DOHH2 (cell line): ENCODE results near the gene LRRC42.

Source experiments
- EZH2phosphoT487 ChIP-seq: fragments of 200-600 bp; sonication (generic); IDR thresholded peaks from 2 replicates; pipeline ENCODE4 v1.6.1; 2017; ENCODE audit warnings: borderline replicate concordance, mild to moderate bottlenecking, antibody characterized with exemption, low read length, moderate library complexity, mixed read lengths
- TF ChIP-seq, protein P1 (sequence below): fragments of 200-600 bp; sonication (generic); IDR thresholded peaks from one replicate; pipeline ENCODE4 v1.5.1; 2014; ENCODE audit warnings: antibody characterized with exemption, mild to moderate bottlenecking, low read depth, low read length; ENCODE audit not compliant: poor library complexity, severe bottlenecking

DNA sequence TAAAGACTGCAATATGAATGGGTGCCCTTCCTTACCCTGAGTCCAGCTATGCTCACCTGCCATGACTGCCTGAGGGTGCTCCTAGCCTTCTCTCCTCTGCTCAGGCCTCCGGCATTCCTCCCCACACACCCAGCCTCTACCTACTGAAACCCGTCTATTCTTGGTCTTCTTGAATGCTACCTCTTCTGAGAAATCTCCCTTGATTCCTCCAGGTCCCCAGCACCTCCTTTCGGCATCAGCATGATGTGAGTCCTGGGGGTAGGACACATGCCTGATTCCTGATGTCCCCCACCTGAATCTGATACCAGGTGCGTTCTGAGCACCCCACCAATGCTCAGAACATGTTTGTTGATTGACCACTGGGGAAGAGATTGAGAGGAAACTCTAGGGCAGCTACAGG lies 63.3 kb downstream of the LRRC42 start:
- TF ChIP-seq, protein P1, sequence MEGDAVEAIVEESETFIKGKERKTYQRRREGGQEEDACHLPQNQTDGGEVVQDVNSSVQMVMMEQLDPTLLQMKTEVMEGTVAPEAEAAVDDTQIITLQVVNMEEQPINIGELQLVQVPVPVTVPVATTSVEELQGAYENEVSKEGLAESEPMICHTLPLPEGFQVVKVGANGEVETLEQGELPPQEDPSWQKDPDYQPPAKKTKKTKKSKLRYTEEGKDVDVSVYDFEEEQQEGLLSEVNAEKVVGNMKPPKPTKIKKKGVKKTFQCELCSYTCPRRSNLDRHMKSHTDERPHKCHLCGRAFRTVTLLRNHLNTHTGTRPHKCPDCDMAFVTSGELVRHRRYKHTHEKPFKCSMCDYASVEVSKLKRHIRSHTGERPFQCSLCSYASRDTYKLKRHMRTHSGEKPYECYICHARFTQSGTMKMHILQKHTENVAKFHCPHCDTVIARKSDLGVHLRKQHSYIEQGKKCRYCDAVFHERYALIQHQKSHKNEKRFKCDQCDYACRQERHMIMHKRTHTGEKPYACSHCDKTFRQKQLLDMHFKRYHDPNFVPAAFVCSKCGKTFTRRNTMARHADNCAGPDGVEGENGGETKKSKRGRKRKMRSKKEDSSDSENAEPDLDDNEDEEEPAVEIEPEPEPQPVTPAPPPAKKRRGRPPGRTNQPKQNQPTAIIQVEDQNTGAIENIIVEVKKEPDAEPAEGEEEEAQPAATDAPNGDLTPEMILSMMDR: no peak
- TF ChIP-seq EZH2phosphoT487: no peak
